Measurements from ENCODE around the gene RAD54L2. TPM values are rescaled to one million over a fixed set of nuclear protein-coding genes. Genes with fewer than 3 reads are reported as not detected.

RAD54L2 gene
- total and polyA plus RNA-seq, 9 of the 15 experiments (the other 6 are each of a cell fraction or from before 2014, with no cell fraction given) = 1.3 to 12.2 (median 5.4) TPM

DNA sequence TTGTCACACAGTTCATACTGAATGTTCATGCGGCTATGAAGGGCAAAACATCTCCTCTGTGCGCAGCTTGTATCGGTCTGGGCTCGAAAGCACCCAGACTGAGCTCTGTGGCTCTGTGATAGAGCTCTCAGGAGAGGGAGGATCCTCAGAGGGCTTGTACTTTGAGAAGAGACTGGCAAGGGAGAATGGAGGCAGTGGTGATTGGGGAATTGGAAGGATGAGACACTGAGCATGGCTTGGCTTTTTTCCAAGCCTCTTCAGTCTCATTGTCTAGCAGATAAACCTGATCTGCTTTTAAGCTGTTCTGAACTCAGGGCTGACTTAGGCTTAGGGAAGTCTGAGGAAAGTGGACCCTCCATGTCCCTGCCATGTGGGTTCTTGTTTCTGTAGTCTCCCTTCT lies 43.0 kb downstream of the RAD54L2 start:
- CTCF ChIA-PET (ENCODE audit: low intra/inter-chr PET ratio) = no interaction called here
- DNase-seq (ENCODE audit: extremely low read depth in 1 of 4, low spot score in 3 of 4) (peak in 2 of 4 experiments; percentile 16 to 44), FAIRE-seq (peak; percentile 11), ATAC-seq (peak; percentile 59)
- POLR2A ChIA-PET = interaction anchor here (1.3 kb wide), 1 partner anchor 8 kb away, joined by 3 read pairs; no protein-coding TSS in a partner anchor
- Histone ChIP-seq H3K4me1 (replicated peaks in 1 of 2; ENCODE audit: control insufficient read depth in 2 of 2, insufficient read depth in 2 of 2, low read length in 2 of 2) (peaks cover 0 to 2% of the 10 kb centered on the region in 2 experiments; a peak in 3 of 5 replicates), H3K27ac (ENCODE audit: extremely low read depth, low read depth, low read length) (no peak overlapping the region), H3K4me3 (no peak overlapping the region), H3K4me2 (ENCODE audit: insufficient read depth, low read length) (no peak overlapping the region), H3K79me2 (ENCODE audit: control insufficient read depth, insufficient read depth, low read length) (no peaks in the 10 kb centered on the region; the same call in 2 of the 3 replicates), H4K20me1 (replicated peaks; ENCODE audit: control insufficient read depth, insufficient read depth, low read length) (no peaks in the 10 kb centered on the region), H3K27me3 (ENCODE audit: control insufficient read depth in 2 of 2, insufficient read depth in 2 of 2, low read length in 2 of 2) (no peaks in the 10 kb centered on the region), H3K9me3 (replicated peaks; ENCODE audit: control insufficient read depth, insufficient read depth, low read depth, low read length) (no peaks in the 10 kb centered on the region), H2AFZ (ENCODE audit: low read depth, low read length) (no peak overlapping the region), H3K9ac (ENCODE audit: insufficient read depth in 1 of 2, low read depth in 2 of 2, low read length in 2 of 2) (no peak overlapping the region; a peak in 1 of 4 replicates), H3K9me1 (ENCODE audit: control insufficient read depth, insufficient read depth, low read length) (no peaks in the 10 kb centered on the region), H3K36me3 (ENCODE audit: control insufficient read depth, insufficient read depth, low read length) (no peaks in the 10 kb centered on the region)
- TF ChIP-seq KLF6 (CRISPR knock-in tag; IDR thresholded peaks at IDR 0.05; ENCODE audit: borderline replicate concordance) (no peak), NFIC (IDR thresholded peaks at IDR 0.05) (peak; percentile 76), COPS2 (conservative IDR thresholded peaks at IDR 0.05) (no peak), BRD9 (IDR thresholded peaks at IDR 0.05; ENCODE audit: low read depth, partially characterized antibody) (no peak), ZNF277 (CRISPR knock-in tag; IDR thresholded peaks at IDR 0.05; ENCODE audit: borderline replicate concordance) (no peak), ZKSCAN1 (IDR thresholded peaks at IDR 0.05; ENCODE audit: low read depth, low read length) (no peak), USF1 (CRISPR knock-in tag; IDR thresholded peaks at IDR 0.05) (no peak), ZZZ3 (IDR thresholded peaks at IDR 0.05) (no peak), SAFB2 (IDR thresholded peaks at IDR 0.05; ENCODE audit: borderline replicate concordance, low read depth, low read length, severe bottlenecking) (no peak)
- no TSS peak for BruUV-seq (replicated peaks)
- WGBS (ENCODE audit: insufficient coverage, low coverage, missing lambda C conversion rate) = 41% methylated on average over 4 of the region's 4 CpGs
- intact Hi-C loops (cut with micrococcal nuclease) (no loop called here), in situ Hi-C loops (cut with MboI) (no loop called here)

All from K562 (cell line).